ENCODE data around the gene RWDD4.

Gene RWDD4

DNA sequence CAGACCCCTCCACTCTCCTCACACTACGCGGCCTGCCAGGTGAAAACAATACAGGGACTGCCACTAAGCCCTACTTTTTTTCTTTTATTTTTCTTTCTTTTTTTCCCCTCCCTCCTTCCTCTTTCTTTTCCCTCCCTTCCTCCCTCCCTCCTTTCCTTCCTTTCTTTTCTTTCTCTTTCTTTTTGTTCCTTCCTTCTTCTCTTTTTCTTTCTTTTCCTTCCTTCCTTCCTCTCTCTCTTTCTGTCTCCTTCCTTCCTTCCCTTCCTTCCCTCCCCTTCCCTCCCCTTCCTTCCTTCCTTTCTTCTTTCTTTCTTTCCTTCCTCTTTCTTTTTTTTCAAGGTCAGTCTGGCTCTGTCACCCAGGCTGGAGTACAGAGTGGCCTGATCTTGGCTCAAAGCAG is 41.9 kb downstream of the RWDD4 start:
- H3K27ac ChIP-seq, result no peak overlapping the region
- no peak for TF ChIP-seq CTCF (IDR thresholded peaks at IDR 0.05)
- TF ChIP-seq ZFX (IDR thresholded peaks at IDR 0.05; ENCODE audit: borderline replicate concordance), result no peak

DNA sequence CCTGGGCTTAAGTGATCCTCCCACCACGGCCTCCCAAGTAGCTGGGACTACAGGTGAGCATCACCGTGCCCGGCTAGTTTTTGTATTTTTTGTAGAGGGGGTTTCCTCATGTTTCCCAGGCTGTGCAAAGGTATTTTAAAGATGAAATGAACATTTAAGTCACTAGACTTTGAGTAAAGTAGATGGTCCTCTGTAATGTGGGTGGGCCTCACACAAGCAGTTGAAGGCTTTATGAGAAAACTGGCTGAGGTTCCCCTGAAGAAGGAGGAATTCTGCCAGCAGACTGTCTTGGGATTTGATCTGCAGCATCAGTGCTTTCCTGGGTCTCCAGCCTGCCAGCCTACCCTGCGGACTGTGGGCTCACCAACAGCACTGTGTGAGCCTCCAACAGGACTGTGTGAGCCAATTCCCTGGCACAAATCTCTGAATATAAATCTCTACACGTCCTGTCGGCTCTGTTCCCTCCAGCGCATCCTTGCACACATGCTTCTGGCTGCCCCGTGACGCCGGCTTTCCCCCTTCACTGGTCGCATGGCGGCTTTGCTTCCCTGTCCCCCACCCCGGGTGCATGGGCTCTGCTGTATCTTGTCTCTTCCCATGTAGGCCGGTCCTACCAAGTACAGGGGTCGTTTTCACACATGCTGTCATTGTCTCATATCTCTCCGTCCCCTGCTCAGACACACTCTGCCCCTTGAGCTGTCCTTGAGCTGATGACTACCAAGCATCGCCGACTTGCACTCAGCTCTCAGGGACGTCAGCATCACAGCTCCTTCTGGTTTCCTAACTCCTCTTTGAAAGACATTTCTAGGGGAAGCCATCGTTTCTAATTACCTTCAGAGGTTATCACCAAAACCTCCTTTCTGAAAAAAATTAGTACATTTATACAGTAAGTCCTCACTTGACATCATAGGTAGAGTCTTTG is 46.4 kb downstream of the RWDD4 start:
- no peak overlapping the region for H3K27ac ChIP-seq
- no peak for TF ChIP-seq CTCF (IDR thresholded peaks at IDR 0.05)
- no peak for TF ChIP-seq ZFX (IDR thresholded peaks at IDR 0.05; ENCODE audit: borderline replicate concordance)

GRCh38 chr4:183611210-183611830 is 47.7 kb downstream of the RWDD4 start:
- no peak overlapping the region for H3K27ac ChIP-seq
- TF ChIP-seq CTCF (IDR thresholded peaks at IDR 0.05) (no peak), ZFX (IDR thresholded peaks at IDR 0.05; ENCODE audit: borderline replicate concordance) (no peak)

- TF ChIP-seq CTCF (IDR thresholded peaks at IDR 0.05) (no peak), ZFX (IDR thresholded peaks at IDR 0.05; ENCODE audit: borderline replicate concordance) (no peak)
These were observed 48.4 kb downstream of the RWDD4 start for GRCh38 chr4:183610613-183611012.

GRCh38 chr4:183610033-183610432 is 49.0 kb downstream of the RWDD4 start:
- no peak overlapping the region for H3K27ac ChIP-seq
- TF ChIP-seq ZFX (IDR thresholded peaks at IDR 0.05; ENCODE audit: borderline replicate concordance) (no peak), CTCF (IDR thresholded peaks at IDR 0.05) (no peak)

More at GRCh38 chr4:183610613-183611012, 48.4 kb downstream of the RWDD4 start:
- H3K27ac ChIP-seq, result no peak overlapping the region

DNA sequence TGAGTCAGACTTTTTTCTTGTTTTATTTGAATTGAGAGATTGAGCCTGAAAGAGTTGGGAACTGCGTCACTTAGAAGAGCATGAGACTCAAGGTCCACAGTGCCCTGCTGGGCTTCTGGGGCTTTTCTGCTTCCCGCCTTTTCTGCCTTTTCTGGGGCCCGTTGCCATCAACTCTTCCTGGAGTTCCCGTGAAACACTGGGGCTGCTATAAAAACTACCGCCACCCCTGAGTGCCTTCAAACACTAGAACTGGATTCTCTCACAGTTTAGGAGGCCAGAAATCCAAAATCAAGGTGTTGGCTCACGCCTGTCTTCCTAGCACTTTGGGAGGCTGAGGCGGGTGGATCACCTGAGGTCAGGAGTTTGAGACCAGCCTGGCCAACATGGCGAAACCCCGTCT is 49.8 kb downstream of the RWDD4 start:
- TF ChIP-seq ZFX (IDR thresholded peaks at IDR 0.05; ENCODE audit: borderline replicate concordance) (no peak), CTCF (IDR thresholded peaks at IDR 0.05) (no peak)

DNA sequence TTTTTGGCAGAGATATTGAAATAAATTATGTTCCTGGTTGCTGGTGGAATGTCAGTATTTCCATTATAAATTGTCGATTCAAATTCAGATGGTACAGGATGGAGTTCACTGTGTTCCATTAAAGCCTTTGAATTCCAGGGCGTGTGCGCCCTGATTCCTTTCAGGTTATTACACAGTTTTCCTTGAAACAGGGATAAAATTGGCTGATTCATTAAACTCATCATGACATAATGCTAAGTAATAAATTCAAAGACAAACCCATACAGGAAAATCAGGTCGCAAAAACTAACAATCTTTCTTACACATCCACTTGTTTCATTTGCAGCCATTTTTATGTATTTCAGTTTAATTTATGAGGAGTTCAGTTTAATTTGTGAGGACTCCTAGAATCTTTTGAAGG is 51.1 kb downstream of the RWDD4 start:
- H3K27ac ChIP-seq, result no peak overlapping the region
- no peak for TF ChIP-seq ZFX (IDR thresholded peaks at IDR 0.05; ENCODE audit: borderline replicate concordance)
- no peak for TF ChIP-seq CTCF (IDR thresholded peaks at IDR 0.05)

More for the DNA sequence above, 49.8 kb downstream of the RWDD4 start:
- no peak overlapping the region for H3K27ac ChIP-seq

Measured in 22Rv1 (cell line).